IPS-NIHi7 (cell line): Measurements from ENCODE around the gene GTF2H4.
"Not testable (repeated sequence)": the region's sequence is repeated elsewhere in the genome, so short reads cannot be mapped to it uniquely, and the experiment has no call there.

ENCODE experiments used
- DNase-seq: peaks from one replicate; pipeline ENCODE4 v3.0.0; 2012; ENCODE audit warnings: mixed read lengths; ENCODE audit errors: extremely low spot score

GTF2H4 gene

GRCh38 chr6:30907758-30908591, at the start of gene GTF2H4:
TSS of gene GTF2H4 (plus strand) at chr6:30908207.
- peak; percentile 96 for DNase-seq

GRCh38 chr6:30859726-30860125, 48.3 kb upstream of the GTF2H4 start:
- not testable (repeated sequence) for DNase-seq

DNA sequence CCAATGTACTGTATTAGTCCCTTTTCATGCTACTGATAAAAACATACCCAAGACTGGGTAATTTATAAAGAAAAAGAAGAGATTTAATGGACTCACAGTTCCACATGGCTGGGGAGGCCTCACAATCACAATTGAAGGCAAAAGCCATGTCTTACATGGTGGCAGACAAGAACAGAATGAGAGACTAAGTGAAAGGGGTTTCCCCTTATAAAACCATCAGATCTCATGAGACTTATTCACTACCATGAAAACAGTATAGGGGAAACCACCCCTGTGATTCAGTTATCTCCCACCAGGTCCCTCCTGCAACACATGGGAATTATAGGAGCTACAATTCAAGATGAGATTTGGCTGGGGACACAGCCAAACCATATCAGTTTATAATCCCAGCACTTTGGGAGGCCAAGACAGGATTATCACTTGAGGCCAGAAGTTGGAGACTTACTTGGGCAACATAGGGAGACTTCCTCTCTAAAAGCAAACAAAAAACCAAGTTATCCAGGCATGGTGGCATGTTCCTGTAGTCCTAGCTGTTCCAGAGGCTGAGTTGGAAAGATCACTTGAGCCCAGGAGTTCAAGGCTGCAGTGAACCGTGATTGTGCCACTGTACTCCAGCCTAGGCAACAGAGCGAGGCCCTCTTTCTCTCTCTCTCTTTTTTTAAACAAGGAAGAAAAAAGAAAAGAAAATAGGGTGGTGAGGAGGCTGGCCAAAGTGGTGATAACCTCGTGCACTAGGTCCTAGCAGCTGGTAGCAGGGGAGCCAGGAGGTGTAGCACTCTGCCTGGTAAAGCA, 46.6 kb upstream of the GTF2H4 start:
- DNase-seq, result no peak

- DNase-seq, result no peak
Measured at GRCh38 chr6:30862156-30862875, 45.7 kb upstream of the GTF2H4 start.

DNA sequence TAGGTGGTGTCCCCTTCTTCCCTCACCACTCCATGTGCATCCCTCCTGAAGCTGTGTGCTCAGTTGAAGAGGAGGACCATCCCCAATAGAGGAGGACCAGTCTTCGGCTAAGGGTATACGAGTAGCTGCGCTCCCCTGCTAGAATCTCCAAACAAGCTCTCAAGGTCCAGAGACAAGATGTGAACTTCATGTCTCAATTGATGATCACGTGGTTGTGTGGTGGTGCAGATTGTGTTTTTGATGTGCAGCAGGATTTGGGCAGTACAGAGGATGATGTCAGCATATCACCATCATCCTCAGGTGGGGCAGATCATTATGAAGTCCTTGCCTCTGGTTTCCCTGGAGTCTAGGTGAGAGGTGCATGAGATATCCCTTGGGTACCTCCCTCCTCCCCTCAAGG, 43.7 kb upstream of the GTF2H4 start:
- DNase-seq, result no peak

DNA sequence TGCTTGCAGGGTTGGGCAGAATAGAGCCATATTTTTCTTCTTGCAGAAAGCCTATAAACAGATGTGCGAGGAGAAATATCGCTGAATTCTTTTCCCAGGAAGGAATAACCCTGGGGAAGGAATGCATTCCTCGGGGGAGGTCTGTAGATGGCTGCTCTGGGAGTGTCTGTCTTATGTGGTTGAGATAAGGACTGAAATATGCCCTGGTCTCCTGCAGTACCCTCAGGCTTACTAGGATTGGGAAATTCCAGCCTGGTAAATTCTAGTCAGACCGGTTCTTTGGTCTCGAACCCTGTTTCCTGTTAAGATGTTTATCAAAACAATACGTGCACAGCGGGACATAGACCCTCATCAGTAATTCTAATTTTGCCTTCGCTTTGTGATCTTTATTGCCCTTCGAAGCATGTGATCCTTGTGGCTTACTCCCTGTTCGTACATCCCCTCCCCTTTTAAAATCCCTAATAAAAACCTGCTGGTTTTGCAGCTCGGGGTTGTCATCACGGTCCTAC, 38.7 kb upstream of the GTF2H4 start:
- DNase-seq, result not testable (repeated sequence)

DNA sequence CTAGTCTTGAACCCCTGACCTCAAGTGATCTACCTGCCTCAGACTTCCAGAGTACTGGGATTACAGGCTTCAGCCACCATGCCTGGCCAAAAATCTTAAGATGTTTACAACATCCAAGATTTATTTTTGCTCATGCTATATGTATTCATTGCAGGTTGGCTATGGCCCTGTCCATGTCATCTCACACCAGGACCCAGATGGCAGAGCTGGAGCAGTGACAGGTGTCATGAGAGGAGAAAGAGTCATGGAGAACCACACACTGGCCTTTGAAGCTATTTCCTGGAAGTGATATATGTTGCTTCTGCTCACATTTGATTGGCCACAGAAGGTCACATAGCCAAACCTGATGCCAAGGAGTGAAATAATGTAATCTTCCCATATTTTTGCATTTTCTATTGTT, 37.5 kb upstream of the GTF2H4 start:
- no peak for DNase-seq

GRCh38 chr6:30871592-30872183, 36.3 kb upstream of the GTF2H4 start:
- no peak for DNase-seq

GRCh38 chr6:30873137-30873640, 34.8 kb upstream of the GTF2H4 start:
- DNase-seq, result no peak

DNA sequence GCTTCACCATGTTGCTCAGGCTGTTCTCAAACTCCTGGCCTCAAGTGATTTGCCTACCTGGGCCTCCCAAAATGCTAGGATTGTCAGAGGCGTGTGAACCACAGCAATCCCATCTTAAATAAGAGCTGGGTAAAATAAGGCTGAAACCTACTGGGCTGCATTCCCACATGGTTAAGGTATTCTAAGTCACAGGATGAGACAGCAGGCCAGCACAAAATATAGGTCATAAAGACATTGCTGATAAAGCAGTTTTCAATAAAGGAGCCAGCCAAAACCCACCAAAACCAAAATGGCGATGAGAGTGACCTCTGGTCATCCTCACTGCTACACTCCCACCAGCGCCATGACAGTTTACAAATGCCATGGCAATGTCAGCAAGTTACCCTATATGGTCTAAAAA, 34.2 kb upstream of the GTF2H4 start:
- not testable (repeated sequence) for DNase-seq

DNA sequence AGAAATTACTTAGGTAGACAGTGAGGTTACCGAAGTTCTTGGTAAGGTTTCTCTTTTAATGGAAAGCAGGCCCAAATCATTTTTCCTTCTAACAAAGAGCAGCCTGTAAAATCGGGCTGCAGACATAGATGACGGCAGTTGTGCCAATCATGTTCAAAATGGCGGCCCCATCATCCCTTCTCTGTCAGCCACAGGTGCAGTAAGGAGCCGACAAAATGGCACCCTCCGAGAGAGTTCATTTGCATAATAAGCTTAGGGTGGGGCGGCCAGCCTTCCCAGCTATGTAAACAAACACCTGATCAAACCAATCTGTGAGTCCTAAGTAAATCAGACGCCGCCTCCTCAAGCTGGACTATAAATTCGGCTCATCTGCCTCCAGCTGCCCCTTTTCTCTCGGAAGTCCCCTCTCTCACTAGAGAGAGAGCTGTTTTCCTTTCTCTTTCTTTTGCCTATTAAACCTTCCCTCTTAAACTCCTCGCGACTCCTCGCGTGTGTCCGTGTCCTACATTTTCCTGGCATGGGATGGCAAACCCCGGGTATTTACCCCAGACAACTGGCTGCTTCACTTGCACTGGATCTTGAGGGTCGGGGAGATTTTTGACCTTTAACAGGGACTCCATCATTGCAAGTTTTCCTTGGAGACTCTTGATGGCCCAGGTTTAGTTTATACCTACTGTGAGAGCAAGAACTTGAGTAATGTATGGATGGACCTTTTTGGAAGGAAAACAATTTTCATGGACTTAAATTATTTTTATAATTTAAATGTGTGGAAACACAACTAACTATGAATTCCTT, 32.6 kb upstream of the GTF2H4 start:
- peak; percentile 4 for DNase-seq

DNA sequence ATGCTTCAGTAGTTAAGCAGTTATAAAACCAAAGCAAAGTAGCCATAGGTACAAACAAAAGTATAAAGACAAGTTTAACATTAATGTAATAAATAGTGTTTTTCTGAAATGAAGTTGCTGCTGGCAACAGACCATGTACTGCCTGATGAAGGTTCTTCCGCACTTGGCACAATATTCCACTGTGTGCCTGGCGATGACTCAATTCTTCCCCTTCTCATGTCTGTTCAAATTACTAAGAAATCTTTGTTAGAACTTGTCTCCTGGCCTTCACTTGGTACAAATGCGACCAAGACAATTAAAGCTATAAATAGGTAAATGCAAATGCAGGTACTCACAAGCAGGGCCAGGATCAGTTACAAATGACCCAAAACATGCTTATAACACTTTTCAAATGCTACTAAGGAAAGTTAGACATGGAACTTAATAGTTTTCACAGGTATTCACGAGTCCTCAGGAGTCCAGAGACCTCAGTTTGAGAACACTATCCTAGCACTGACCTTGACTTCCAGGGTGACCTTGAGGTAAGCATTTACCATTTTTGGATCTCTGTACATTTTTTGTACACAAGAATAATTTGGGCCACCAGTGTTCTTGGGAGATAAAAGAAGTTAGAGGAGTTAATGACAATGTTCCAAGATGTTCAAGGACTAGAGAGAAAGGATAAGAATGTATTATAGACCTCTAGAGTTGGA, 31.8 kb upstream of the GTF2H4 start:
- no peak for DNase-seq

- DNase-seq, result peak; percentile 81
Measured at GRCh38 chr6:30877419-30878262, 30.4 kb upstream of the GTF2H4 start.

- no peak for DNase-seq
Measured at GRCh38 chr6:30879684-30880427, 28.2 kb upstream of the GTF2H4 start.

GRCh38 chr6:30880698-30881252, 27.2 kb upstream of the GTF2H4 start:
- peak; percentile 76 for DNase-seq

DNA sequence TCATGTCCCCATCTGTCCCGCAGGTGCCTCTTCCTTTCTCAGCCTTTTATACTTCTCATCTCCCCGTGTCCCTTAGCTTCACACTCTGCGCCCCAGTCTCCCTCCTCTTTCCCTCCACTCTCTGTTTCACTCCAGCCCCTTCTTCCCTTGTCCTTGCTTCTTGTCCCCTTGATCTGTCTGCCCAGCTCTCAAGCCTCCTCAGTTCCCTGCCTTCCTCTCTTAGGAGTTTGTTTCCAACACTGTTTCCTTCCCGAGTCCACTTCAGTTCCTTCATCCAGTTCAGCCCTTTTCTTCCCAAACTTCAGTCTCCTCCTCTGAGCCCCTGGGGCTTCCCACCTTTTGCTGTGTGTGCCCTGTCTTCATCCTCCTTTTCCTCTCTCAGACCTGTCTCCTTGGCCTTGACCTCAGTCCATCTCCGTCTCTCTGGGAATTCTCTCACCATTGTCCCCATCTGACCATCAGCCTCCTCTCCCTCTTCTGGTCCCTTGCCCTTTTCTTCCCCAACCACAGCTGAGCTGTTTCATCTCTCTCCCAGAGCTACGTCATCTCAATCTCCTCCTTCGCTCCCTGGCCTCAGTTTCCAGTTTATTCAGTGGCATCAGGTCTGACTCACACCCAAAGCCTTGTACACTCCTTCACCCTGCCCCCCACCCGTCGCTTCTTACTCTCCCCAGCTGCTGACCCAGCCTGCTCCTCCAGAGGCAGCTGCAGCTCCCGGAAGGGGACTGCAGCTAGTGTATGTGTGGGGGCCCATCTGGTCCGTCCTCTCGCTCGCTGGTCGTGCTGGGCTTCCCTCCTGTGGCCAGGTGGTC, 26.4 kb upstream of the GTF2H4 start:
- peak; percentile 21 for DNase-seq

- DNase-seq, result peak; percentile 30
Measured at GRCh38 chr6:30882204-30882758, 25.7 kb upstream of the GTF2H4 start.
